ENCODE data around the gene GULP1.

The GULP1 gene

GRCh38 chr2:188412190-188412589 lies 120.5 kb downstream of the GULP1 start:
- Histone ChIP-seq H3K9me3 (ENCODE audit: control insufficient read depth, insufficient read depth, low read depth, low read length) (no peaks in the 10 kb centered on the region), H3K36me3 (ENCODE audit: control insufficient read depth in 2 of 2, insufficient read depth in 1 of 2, low read length in 2 of 2) (no peaks in the 10 kb centered on the region), H3K4me3 (ENCODE audit: low read depth, low read length) (no peak overlapping the region), H3K27ac (ENCODE audit: extremely low read depth, low read depth, low read length) (no peak overlapping the region), H3K4me1 (ENCODE audit: control insufficient read depth, insufficient read depth, low read length) (no peaks in the 10 kb centered on the region; the same call in 1 of the 2 replicates)
- TF ChIP-seq ZNF530 (tag by site-specific recombination; IDR thresholded peaks at IDR 0.05; ENCODE audit: low read depth) (no peak), SETDB1 (IDR thresholded peaks at IDR 0.05; ENCODE audit: insufficient read length, low read length) (peak; percentile 57)
- CTCF ChIA-PET = no interaction called here
- POLR2A ChIA-PET = no interaction called here

- TF ChIP-seq IKZF3 (tag by site-specific recombination; IDR thresholded peaks at IDR 0.05) (no peak), ZNF596 (tag by site-specific recombination; IDR thresholded peaks at IDR 0.05) (no peak), ZNF175 (tag by site-specific recombination; IDR thresholded peaks at IDR 0.05) (no peak), ZNF629 (tag by site-specific recombination; IDR thresholded peaks at IDR 0.05) (no peak), ZNF155 (tag by site-specific recombination; IDR thresholded peaks at IDR 0.05) (no peak), ZNF248 (tag by site-specific recombination; IDR thresholded peaks at IDR 0.05) (no peak)
- no peaks in the 10 kb centered on the region for H3K36me3 ChIP-seq (ENCODE audit: control insufficient read depth in 2 of 2, insufficient read depth in 1 of 2, low read length in 2 of 2)
- no peaks in the 10 kb centered on the region; the same call in 1 of the 2 replicates for H3K4me1 ChIP-seq (ENCODE audit: control insufficient read depth, insufficient read depth, low read length)
- no peak overlapping the region for H3K4me3 ChIP-seq (ENCODE audit: low read depth, low read length)
- CTCF ChIA-PET = no interaction called here
- H3K9me3 ChIP-seq (ENCODE audit: control insufficient read depth, insufficient read depth, low read depth, low read length) = no peaks in the 10 kb centered on the region
- no peak overlapping the region for H3K27ac ChIP-seq (ENCODE audit: extremely low read depth, low read depth, low read length)
- POLR2A ChIA-PET = no interaction called here
Observed at GRCh38 chr2:188414411-188414810, 122.7 kb downstream of the GULP1 start.

GRCh38 chr2:188414869-188415753 lies 123.4 kb downstream of the GULP1 start:
- Histone ChIP-seq H3K4me1 (ENCODE audit: control insufficient read depth, insufficient read depth, low read length) (no peaks in the 10 kb centered on the region; the same call in 1 of the 2 replicates), H3K4me3 (ENCODE audit: low read depth, low read length) (no peak overlapping the region), H3K9me3 (ENCODE audit: control insufficient read depth, insufficient read depth, low read depth, low read length) (no peaks in the 10 kb centered on the region), H3K27ac (ENCODE audit: extremely low read depth, low read depth, low read length) (no peak overlapping the region), H3K36me3 (ENCODE audit: control insufficient read depth in 2 of 2, insufficient read depth in 1 of 2, low read length in 2 of 2) (no peaks in the 10 kb centered on the region)
- CTCF ChIA-PET = no interaction called here
- POLR2A ChIA-PET = no interaction called here
- TF ChIP-seq SCRT2 (tag by site-specific recombination; IDR thresholded peaks at IDR 0.05) (no peak), ZNF112 (tag by site-specific recombination; IDR thresholded peaks at IDR 0.05) (no peak), ZNF449 (tag by site-specific recombination; IDR thresholded peaks at IDR 0.05) (no peak), ZBTB21 (tag by site-specific recombination; IDR thresholded peaks at IDR 0.05) (no peak), ZNF169 (tag by site-specific recombination; IDR thresholded peaks at IDR 0.05) (no peak), ZNF544 (tag by site-specific recombination; IDR thresholded peaks at IDR 0.05) (no peak), ZNF837 (tag by site-specific recombination; IDR thresholded peaks at IDR 0.05) (no peak), ZNF692 (tag by site-specific recombination; IDR thresholded peaks at IDR 0.05) (no peak), ZNF23 (tag by site-specific recombination; IDR thresholded peaks at IDR 0.05; ENCODE audit: borderline replicate concordance) (no peak), ATF2 (tag by site-specific recombination; IDR thresholded peaks at IDR 0.05; ENCODE audit: low read depth) (no peak), ZNF404 (tag by site-specific recombination; IDR thresholded peaks at IDR 0.05) (no peak), HOXA7 (CRISPR knock-in tag; IDR thresholded peaks at IDR 0.05; ENCODE audit: borderline replicate concordance) (no peak), ZEB2 (tag by site-specific recombination; IDR thresholded peaks at IDR 0.05) (no peak), ZNF335 (tag by site-specific recombination; conservative IDR thresholded peaks at IDR 0.05) (no peak), ZNF623 (tag by site-specific recombination; IDR thresholded peaks at IDR 0.05) (no peak), RBAK (tag by site-specific recombination; IDR thresholded peaks at IDR 0.05) (no peak), KLF17 (tag by site-specific recombination; IDR thresholded peaks at IDR 0.05) (no peak), GLIS2 (tag by site-specific recombination; IDR thresholded peaks at IDR 0.05) (no peak)

Data from HEK293 (cell line).